Breast epithelium (tissue), 4 donors: Measurements from ENCODE around the gene KCNJ4. TPM values are rescaled to one million over a fixed set of nuclear protein-coding genes. Genes with fewer than 3 reads are reported as not detected.
"Not testable (repeated sequence)": the region's sequence is repeated elsewhere in the genome, so short reads cannot be mapped to it uniquely, and the experiment has no call there.

Experiments
- DNase-seq, 2 donors: peaks; one replicate each; pipeline ENCODE4 v3.0.0-alpha.2; 2019; ENCODE audit warnings: low spot score in 2 of 2
- H3K27ac ChIP-seq, 2 donors: fragments of 200-600 bp; sonication (generic) in 1 of 2; one replicate each; pipeline ENCODE4 v1.5.1; 2016 to 2019; ENCODE audit warnings: mild to moderate bottlenecking in 1 of 2
- H3K27me3 ChIP-seq, 2 donors: fragments of 200-600 bp; sonication (generic) in 1 of 2; one replicate each; pipeline versions ENCODE4 v1.5.1 to v1.6.0; 2017 to 2019; ENCODE audit warnings: control low read depth in 1 of 2, mild to moderate bottlenecking in 1 of 2
- H3K36me3 ChIP-seq: fragments of 200-600 bp; one replicate; pipeline ENCODE4 v1.5.1; 2019
- H3K4me1 ChIP-seq, 2 donors: fragments of 200-600 bp; sonication (generic); one replicate each; pipeline ENCODE4 v1.5.1; 2016 to 2019; ENCODE audit warnings: control low read depth in 1 of 2
- H3K4me3 ChIP-seq, 3 donors: fragments of 200-600 bp; sonication (generic); 1 replicate in 2 of 3; 2 replicates in 1 of 3; pipeline ENCODE4 v1.5.1; 2016 to 2019; ENCODE audit warnings: mild to moderate bottlenecking in 3 of 3, moderate library complexity in 2 of 3
- H3K9me3 ChIP-seq, 2 donors: fragments of 200-600 bp; sonication (generic) in 1 of 2; one replicate each; pipeline ENCODE4 v1.5.1; 2016 to 2019; ENCODE audit warnings: control low read depth in 1 of 2
- POLR2A ChIP-seq: fragments of 450-650 bp; IDR thresholded peaks from one replicate; pipeline ENCODE4 v1.6.1; 2016; ENCODE audit warnings: antibody characterized with exemption, mild to moderate bottlenecking, moderate library complexity
- POLR2AphosphoS5 ChIP-seq, 3 donors: sonication (generic); formaldehyde crosslinking; IDR thresholded peaks; one replicate each; pipeline ENCODE4 v1.6.1; 2017; ENCODE audit warnings: antibody characterized with exemption in 3 of 3
- intact Hi-C: fragments of 100-400 bp; cut with DNase I; formaldehyde crosslinking; loops from one replicate; pipeline ENCODE4 v1.15.1; 2023; ENCODE audit warnings: low total_unique reads
- total RNA-seq, 3 donors: library from RNA; depleted of rRNA; stranded (reverse); fragments of >200 nt; gene quantifications; one replicate each; pipeline ENCODE4 v1.1.0, GENCODE V29; 2016
- TF ChIP-seq, protein P1 (sequence below), 3 donors: fragments of 450-650 bp; IDR thresholded peaks; one replicate each; pipeline ENCODE4 v1.5.1; 2016 to 2017; ENCODE audit warnings: antibody characterized with exemption in 3 of 3, mild to moderate bottlenecking in 3 of 3, moderate library complexity in 3 of 3

The KCNJ4 gene
- total RNA-seq, 3 donors from 2014 or later = not detected

DNA sequence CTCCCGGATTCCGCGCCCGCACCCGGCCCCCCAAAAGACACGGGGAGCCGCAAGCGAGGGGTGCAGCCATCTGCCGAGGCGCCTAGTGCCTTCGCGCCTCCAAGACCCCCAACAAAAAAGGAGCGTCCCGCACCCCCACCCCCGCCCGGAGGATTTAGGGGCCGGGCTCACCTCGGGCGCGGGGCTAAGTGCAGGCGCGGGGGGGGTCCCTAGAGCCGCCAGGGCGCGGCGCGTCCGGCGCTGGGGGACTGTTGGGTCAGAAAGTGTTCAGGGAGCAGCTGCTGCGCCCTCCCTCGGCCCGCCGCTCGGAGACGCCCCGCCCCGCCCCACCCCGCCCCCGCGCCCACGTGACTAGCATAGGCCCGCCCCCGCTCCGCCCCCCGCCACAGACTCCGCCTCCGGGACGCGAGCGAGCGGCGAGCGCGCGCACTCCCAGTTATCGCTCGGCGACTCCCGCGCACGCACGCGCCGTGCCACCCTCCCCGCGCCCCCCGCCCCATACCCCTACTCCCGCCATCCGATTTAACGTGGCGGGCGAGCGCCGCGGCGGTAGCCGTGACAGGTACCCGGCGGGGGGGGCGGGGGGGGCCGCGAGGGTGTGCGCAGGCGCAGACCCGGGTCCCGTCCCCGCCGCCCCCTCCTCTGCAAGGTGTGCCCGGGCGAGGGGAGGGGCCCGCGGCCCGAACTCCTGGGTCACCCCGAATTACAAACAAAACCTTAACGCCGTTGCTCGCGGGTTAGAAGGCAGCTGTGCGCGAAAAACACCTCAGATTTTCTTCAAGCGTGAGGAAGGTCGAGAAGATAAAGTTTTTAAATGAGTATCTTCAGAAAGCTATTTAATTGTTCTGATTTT is 56.2 kb downstream of the KCNJ4 start:
- Histone ChIP-seq H3K27me3 (no peaks in the 10 kb centered on the region), H3K4me3 (peak overlapping the region; percentile 68 to 90 (median 87)), H3K36me3 (no peaks in the 10 kb centered on the region), H3K27ac (peak overlapping the region; percentile 94 to 97), H3K9me3 (no peaks in the 10 kb centered on the region), H3K4me1 (no peaks in the 10 kb centered on the region)
- intact Hi-C loops = no loop called here
- TF ChIP-seq, protein P1, sequence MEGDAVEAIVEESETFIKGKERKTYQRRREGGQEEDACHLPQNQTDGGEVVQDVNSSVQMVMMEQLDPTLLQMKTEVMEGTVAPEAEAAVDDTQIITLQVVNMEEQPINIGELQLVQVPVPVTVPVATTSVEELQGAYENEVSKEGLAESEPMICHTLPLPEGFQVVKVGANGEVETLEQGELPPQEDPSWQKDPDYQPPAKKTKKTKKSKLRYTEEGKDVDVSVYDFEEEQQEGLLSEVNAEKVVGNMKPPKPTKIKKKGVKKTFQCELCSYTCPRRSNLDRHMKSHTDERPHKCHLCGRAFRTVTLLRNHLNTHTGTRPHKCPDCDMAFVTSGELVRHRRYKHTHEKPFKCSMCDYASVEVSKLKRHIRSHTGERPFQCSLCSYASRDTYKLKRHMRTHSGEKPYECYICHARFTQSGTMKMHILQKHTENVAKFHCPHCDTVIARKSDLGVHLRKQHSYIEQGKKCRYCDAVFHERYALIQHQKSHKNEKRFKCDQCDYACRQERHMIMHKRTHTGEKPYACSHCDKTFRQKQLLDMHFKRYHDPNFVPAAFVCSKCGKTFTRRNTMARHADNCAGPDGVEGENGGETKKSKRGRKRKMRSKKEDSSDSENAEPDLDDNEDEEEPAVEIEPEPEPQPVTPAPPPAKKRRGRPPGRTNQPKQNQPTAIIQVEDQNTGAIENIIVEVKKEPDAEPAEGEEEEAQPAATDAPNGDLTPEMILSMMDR (IDR thresholded peaks at IDR 0.05) = no peak
- TF ChIP-seq POLR2A = peak; percentile 48
- peak in 1 of 3 donors; percentile 56 for TF ChIP-seq POLR2AphosphoS5 (IDR thresholded peaks at IDR 0.05)
- peak; percentile 65 to 86 for DNase-seq

DNA sequence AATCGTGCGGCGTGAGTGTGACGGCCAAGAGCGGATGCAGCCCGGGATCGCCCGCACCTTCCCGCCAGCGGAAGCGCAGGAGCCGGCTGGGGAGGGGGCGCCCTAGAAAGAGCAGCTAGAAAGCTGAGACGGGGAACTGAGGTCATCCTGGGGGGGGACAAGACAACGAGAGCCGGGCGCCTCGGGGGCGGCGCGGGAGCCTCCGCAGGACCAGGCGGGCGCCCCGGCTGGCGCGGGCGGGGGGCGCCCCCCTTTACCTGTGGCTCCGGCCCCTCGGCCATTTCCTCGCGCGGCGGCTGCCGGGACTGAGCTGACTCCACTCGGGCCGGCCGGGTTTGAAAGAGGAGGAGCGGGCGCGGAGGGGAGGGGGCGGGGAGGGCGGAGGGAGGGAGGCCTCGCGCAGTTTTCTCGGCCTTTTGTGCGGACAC is 56.8 kb downstream of the KCNJ4 start:
- peak; percentile 66 to 78 for DNase-seq
- intact Hi-C loops, H3K36me3 ChIP-seq, H3K27me3 ChIP-seq, H3K9me3 ChIP-seq, H3K4me1 ChIP-seq: not testable (repeated sequence)
- Histone ChIP-seq H3K27ac (peak overlapping the region; percentile 94 to 97), H3K4me3 (peak overlapping the region; percentile 68 to 90 (median 87))

DNA sequence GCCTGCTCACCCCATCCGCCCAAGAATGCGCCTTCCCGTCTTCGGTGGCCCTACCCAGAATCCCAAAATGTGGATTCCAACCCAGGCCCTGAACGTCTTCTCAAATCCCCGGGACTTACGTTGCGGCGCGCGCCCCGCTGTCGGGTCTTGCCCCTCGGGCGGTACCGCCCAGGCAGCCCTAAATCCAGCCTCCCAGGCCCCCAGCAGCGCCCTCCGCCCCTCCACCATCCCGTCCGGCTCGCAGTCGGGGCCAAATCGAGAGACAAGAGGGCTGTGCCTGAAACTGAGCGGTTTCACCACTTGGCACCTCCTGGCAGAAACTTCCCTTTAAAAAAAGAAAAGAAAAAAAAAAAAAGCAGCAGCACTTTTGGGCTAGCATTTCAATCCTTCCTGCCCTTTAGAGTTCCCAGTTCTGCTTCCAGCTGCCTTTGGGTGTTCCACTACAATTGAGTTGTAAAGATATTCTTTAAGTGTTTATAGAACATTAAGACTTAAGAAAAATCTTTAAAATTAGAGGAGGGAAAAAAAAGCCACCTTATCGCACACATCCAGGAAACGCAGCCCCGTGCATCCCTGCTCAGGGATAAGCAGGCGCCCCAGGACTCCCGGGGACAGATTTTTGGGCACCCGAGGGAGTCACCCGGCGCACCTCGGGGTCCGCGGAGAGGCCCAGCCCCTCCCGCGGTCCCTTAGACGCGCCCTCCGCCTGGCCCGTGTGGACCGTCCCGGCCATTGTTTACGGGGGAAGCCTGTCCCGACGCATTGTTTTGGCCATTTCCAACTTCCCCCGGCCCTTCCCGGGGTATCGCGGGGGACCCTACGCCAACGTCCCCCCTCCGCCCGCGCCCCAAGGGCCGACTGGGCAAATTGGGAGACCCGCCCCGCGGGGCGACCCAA is 57.6 kb downstream of the KCNJ4 start:
- no peaks in the 10 kb centered on the region for H3K36me3 ChIP-seq
- no peaks in the 10 kb centered on the region for H3K4me1 ChIP-seq
- H3K27ac ChIP-seq = peak overlapping the region; percentile 94 to 97
- peak overlapping the region; percentile 68 to 90 (median 87) for H3K4me3 ChIP-seq
- H3K27me3 ChIP-seq = no peaks in the 10 kb centered on the region
- intact Hi-C loops = no loop called here
- TF ChIP-seq POLR2AphosphoS5 (IDR thresholded peaks at IDR 0.05) = no peak
- TF ChIP-seq POLR2A = no peak
- TF ChIP-seq, protein P1 (IDR thresholded peaks at IDR 0.05) = no peak
- H3K9me3 ChIP-seq = no peaks in the 10 kb centered on the region
- peak in 1 of 2 donors; percentile 45 for DNase-seq

DNA sequence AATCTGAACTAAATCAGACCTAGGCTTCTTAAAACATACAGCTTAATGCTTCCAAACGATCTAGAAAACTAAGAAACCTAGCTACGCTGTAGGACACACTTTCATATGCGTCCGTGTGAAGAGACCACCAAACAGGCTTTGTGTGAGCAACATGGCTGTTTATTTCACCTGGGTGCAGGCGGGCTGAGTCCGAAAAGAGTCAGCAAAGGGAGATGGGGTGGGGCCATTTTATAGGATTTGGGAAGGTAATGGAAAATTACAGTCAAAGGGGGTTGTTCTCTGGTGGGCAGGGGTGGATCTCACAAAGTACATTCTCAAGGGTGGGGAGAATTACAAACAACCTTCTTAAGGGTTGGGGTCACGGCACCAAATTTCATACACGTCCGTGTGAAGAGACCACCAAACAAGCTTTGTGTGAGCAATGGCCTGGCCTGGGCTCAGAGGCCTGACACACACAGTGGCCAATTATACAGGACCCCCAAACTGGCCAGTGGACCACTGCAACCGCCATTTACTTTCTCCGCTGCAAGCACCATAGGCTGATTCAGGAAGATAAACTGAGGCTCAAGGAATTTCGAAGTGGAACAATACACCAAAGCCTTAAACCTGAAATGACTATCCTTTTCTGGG is 58.4 kb downstream of the KCNJ4 start:
- H3K4me3 ChIP-seq = peak overlapping the region; percentile 68 to 90 (median 87)
- H3K4me1 ChIP-seq, H3K36me3 ChIP-seq, intact Hi-C loops, H3K27me3 ChIP-seq, H3K9me3 ChIP-seq, DNase-seq: not testable (repeated sequence)
- H3K27ac ChIP-seq = peak overlapping the region; percentile 83 to 94

DNA sequence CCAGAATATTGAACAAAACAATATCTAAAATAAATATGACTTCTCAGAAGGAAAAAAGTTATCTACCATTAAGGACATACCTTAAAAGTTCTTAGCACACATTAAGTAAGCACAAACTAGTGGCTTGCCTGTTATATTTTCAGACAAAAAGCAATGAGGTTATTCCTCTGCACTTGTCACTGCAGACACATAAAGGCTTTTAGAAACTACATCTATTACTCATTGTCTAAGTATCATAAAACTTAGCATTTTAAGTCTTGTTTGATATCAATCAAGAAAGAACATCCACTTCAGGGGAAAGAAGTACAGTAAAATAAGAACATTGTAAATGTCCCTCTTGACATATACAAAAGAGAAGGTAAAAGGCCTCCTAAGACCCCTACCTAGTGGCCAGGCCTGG is 59.1 kb downstream of the KCNJ4 start:
- H3K9me3 ChIP-seq, H3K27me3 ChIP-seq, DNase-seq, H3K4me1 ChIP-seq, H3K36me3 ChIP-seq, intact Hi-C loops: not testable (repeated sequence)
- peak overlapping the region in 1 of 3 donors; percentile 35 for H3K4me3 ChIP-seq
- peak overlapping the region; percentile 83 to 94 for H3K27ac ChIP-seq

DNA sequence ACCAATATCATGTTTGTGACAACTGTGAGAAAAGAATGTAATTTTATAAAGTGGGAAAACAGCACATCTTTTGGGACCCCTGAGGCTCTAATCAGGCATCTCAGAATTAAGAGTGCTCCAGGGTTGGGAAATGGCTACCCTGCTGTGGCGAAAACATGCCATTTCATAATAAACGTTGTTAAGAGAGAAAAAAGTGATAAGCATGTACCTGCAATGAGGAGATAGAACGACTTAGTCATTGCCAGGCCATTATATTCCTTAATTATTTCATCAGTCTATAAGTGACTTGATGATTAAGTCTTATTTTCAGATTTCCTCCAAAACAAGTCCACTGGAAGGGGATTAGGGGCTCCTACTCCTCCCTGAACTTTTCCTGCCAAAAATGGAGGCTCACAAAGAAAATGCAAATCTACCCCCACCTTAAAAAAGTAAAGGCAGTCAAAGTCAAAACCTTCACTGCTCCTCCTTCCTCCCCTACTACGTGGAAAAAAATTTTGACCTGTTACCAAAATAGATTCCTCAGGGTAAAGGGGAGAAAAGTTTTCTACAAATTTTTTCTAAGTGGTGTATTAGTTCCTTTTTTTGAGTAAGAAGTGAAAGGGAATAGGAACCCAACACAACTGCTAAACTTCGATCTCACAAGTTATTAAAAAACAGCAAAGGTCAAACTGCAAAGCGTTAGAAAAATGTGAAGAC is 59.9 kb downstream of the KCNJ4 start:
- H3K36me3 ChIP-seq, DNase-seq, H3K27me3 ChIP-seq, H3K4me1 ChIP-seq, intact Hi-C loops, H3K4me3 ChIP-seq, H3K9me3 ChIP-seq: not testable (repeated sequence)
- H3K27ac ChIP-seq = peak overlapping the region; percentile 4 to 94

DNA sequence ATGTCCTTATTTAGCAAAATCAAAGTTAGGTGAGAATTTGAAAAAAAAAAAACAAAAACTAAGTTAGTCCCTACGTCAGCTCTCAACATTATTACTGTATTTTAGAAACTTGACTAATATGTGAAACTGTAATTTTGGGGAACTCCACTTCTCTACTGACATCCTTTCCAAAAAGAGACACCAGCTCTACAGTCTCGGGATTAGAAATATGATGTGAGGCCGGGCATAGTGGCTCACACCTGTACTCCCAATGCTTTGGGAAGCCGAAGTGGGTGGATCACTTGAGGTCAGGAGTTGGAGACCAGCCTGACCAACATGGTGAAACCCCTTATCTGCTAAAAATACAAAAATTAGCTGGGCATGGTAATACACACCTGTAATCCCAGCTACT is 65.6 kb downstream of the KCNJ4 start:
- H3K36me3 ChIP-seq, H3K9me3 ChIP-seq, H3K27me3 ChIP-seq, H3K4me3 ChIP-seq, DNase-seq, intact Hi-C loops, H3K27ac ChIP-seq, H3K4me1 ChIP-seq: not testable (repeated sequence)

DNA sequence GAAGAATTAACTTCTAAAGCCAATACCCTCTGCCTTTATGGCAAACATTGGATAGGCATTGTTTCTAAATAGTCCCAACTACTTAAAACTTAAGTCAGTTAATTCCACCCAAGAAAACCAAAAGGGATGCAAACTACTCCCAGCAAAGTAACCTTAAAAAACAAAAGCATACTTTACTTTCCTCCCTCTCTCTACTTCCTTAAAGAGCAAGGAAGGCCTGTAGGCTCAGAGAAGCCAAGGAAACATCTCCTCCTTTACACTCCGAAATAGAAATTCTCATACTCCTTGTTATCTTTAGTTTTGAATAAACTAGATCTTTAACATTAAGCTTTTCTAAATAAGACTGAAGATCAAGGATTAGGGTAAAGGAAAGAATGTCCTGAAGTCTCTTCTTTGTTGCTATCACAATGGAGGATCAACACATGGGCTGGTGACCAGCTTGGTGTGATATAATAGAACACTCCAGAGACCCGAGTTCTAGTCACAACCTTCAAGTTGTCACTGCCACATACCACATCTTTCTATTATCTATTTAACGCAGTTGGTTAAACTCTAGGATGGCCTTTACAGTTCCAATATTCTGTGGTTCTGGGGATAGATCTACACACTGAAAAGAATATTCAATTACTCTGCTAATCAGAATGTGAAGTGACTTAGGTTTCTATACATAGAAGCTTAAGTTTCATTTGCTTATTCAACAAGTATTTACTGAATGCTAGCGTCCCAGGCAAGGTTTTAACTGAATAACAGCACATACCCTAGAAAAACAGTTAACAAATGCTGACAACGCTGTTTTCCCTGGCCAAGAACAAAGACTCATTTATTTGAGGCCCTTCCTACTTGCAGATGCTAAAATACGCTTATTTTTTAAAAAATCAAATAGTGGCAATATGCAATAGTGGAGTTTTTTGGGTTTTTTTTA is 66.2 kb downstream of the KCNJ4 start:
- H3K27me3 ChIP-seq, H3K4me3 ChIP-seq, DNase-seq, H3K36me3 ChIP-seq, intact Hi-C loops, H3K4me1 ChIP-seq, H3K9me3 ChIP-seq: not testable (repeated sequence)
- H3K27ac ChIP-seq = peak overlapping the region in 1 of 2 donors; percentile 21

DNA sequence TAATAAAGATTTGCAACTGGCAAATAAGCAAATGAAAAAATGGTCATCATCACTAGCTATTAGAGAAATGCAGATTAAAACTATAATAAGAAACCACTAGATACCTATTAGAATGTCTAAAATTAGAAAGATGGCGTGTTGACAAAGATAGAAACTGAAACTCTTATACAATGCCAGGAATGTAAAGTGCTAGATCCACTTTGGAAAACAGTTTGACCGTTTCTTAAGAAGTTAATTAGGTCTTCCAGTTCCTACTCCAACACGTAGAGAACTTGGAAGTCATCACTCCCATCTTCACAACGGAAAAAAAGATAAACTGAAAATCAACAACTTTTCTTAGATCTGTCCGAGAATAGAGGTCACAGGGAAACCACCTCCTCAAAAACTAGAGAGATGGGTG is 68.1 kb downstream of the KCNJ4 start:
- H3K27ac ChIP-seq, H3K9me3 ChIP-seq, H3K4me3 ChIP-seq, H3K36me3 ChIP-seq, DNase-seq, H3K27me3 ChIP-seq, H3K4me1 ChIP-seq, intact Hi-C loops: not testable (repeated sequence)
